GM19023 (cell line): Measurements from ENCODE around the gene COG7.
"Not testable (repeated sequence)": the region's sequence is repeated elsewhere in the genome, so short reads cannot be mapped to it uniquely, and the experiment has no call there.

Source experiments
- ATAC-seq: cut with Tn5 transposase; IDR thresholded peaks from one replicate; pipeline ENCODE4 v1.9.1; 2021; ENCODE audit warnings: mild to moderate bottlenecking, moderate library complexity; ENCODE audit not compliant: unreplicated experiment

COG7 gene

DNA sequence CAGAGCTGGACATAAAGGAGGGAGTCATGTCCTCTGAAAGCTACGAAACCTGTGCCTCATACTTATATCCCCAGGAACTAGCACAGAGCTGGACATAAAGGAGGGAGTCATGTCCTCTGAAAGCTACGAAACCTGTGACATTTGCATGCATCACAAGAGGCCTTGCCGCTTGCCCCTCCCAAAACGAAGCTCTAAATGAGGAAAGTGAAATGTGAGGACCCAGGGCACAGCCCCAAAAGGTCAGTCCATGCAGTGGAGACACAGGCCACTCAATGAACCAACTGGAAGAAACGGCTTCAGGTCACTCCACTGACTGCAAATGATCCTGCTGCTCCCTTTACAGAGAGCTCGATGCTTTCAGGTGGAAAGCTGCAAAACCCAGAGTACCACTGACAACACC lies 38.3 kb downstream of the COG7 start:
- no peak for ATAC-seq

DNA sequence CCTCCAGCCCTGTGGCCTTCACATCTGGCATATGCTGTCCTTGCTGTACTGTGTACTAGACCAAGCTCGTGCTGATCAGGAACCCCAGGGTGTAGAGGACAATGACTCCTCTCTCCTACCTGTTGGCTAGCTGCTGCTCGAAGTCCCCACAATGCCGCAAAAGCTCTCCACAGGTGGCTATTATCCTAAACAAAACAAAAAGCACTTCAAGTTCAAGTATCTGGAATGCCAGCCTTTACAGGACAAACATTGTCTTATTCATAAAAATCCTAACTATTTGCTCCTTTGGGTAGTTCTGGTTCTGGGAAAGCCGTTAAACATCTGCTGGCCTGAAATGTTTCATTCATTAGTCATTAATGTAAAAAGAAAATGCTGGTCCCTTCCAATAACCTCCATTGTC lies 42.8 kb downstream of the COG7 start:
- no peak for ATAC-seq

DNA sequence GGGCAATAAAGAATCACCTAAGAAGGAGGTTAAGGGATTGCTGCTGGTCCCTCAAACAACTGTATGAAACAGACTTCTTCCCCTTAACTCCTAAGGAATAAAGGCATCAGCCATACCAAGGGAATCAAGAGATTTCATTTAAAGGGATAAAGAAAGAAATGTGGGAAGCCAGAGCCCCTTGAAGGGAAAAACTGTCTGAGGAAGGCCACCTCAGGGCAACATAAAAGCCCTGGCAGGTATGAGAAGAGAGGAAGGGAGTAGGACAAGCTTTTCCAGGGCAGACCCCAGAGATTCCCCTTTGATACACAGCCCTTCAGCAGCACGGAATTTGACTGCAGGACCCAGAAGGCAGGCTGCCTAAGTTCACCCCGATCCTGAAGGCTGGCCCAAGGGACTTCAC lies 43.5 kb downstream of the COG7 start:
- ATAC-seq: no peak

DNA sequence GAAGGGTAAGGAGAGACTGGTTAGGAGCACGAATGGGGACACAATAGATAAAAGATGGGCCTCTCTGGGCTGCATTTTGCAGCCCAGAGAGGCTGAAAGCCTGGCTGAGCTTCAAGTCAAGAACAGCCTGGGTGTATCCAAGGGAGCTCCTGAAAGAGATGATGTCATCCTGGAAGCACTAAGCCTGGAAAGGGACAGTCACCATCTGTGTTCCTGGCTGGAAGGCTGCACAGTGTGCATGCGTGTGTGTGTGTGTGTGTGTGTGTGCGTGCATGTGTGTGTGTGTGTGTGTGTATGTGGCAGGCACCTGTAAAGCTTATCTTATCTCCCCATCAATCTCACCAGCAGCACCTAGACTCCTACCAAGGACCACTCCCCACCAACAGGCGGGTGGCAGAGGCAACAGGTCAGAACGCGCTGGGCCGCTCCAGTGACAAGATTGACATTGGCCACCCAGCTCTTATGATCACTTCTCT lies 44.1 kb downstream of the COG7 start:
- ATAC-seq: no peak

DNA sequence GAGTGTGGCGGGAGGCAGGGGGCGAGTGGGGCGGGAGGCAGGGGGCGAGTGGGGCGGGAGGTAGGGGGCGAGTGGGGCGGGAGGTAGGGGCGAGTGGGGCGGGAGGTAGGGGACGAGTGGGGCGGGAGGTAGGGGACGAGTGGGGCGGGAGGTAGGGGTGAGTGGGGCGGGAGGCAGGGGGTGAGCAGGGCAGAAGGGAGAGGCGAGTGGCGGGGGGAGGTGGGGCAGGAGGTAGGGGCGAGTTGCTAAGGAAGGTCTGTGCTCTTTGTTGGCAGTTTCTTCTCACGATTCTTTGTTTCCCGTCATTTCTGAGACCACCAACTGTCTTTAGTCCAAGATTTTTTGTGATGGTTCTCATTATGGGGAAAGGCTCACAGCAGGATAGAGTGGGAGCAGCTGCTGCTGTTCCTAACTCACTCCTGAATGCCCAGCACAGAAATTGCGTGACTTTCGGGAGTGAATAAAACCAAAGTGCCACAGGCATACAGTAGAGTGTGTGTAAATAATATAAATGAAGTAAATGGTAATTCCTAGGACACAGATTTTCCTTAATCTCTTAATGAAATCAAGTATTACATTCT lies 44.7 kb downstream of the COG7 start:
- no peak for ATAC-seq

DNA sequence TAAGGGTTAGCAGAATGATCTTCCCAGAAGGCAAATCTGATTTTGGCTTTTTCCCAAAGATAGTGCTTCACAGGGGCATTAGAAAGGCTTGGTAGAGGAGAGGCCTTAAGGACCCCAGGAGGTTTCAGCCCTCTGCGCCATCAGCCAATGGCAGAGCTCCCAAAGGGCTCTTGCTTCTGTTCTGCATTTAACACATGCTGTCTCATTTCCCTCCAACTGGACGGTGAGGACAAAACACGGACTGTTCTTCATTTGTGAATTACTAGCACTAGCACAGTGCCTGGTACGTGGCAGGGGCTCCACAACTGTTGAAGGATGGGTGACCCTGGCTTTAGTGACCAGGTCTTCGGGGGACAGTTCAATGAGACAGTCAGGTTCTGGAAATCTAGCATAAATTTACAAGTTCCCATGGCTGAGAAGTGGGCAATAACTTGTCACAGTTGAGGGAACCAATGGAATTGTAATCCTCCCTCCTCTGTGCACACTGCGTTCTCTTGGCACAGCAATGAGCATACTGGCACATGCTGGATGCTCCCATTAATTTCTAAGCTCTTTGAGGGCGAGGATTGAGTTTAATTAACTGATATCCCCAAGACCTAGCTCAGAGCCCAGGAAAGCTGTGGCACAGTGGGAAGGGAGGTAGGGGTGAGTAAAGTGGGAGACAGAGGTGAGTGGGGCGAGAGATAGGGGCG lies 45.4 kb downstream of the COG7 start:
- ATAC-seq: no peak

DNA sequence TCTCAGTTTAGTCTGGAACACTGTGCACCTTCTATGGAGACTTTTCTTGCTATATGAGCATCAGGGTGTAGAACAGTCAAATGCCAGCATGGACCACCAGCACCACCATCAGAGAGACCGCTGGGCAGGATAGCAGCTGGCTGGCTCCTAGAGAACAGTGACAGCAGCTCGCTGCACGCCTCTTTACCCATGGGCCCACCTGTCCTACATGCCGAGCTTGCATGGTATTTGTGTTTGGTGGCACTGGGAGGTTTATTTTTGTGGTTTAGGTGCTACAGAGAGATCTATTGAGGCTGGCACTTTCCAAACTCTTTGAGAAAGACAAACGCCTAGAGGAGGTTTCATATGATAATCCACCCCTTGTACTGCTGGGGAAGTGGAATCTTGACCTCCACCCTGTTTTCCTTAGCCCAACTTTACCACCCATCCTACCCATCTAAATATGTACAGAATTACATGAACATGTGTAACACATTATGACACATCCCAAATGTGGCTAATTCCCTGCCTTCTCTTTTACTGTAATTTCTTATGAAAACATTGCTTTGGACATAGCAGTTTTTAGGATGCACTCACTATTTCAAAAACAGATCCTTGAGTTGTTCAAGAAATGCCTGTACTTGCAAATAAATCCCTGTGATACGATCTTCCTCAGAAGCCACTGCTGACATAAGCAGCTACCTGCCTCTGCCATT lies 46.3 kb downstream of the COG7 start:
- ATAC-seq: no peak

DNA sequence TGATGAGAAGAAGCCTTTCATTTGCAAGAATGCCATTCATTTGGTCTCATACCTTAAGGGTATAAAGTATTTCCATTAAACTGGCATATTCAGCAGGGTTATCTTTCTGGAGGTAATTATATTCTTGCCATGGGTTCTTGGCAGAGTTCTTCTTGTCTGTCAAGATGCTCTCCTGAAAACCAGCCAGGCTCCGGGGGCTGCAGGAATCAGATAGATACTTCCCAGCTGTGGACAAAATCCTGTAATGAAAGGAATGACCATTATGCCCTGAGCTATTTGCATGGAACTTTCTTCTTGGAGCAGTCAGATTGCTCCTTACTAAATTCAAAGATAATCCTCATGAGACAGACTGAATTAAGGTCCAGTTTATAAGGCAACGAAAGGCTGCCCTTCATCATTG lies 47.0 kb downstream of the COG7 start:
- no peak for ATAC-seq

DNA sequence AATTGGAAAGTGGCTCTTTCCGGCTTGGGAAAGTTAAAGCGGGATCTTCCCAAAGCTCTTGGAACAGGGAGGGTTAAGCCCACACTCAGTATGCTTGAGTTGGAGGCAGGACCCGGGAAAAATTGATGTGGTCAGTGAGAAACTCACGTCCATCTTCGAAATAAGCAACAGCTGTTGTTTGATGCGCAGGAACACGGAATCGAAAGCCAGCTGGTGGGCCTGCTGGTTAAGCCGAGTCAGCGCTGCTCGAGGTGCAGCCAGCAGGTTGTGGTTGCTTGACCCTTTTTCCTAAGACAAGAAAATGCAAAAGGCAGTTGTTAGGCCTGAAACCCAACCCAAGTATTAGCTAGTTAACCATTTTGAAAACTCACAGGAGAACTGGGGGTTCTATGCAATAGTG lies 49.4 kb downstream of the COG7 start:
- no peak for ATAC-seq

DNA sequence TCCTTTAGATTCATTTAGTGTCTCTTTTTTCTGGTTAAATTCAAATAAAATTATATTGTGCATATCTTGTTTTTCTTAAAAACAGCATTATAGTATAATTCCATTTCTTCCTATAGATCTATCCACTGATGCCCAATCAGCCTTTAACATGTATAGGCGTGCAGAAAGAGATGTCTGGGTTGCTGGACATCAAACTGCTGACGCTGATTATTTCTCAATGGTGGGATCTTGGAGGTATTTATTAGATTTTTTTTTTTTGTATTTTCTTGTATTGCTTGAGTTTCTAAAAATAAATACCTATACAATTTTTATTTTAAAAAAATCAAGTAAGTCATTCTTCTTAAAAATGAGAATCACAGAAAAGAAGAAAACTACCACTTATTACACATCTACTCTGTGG lies 50.9 kb downstream of the COG7 start:
- no peak for ATAC-seq

DNA sequence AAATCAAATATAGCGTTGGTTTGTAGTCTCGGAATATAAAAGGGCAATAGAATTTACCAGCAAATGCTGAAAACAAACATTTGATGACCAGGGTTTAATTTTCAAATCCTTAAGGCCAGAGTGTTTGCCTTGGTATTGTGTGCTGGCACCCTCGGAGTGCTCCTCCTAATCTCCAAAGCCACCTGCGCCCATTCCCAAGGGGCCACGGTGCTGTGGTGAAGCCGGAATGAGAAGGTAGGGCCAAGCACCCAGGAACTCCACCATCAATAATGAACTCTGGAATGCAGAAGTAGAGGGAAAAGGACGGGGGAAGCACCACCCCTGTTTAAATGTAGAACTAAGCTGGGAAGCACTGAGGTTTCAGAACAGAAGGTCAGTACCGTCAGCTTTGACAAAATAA lies 51.9 kb downstream of the COG7 start:
- no peak for ATAC-seq

DNA sequence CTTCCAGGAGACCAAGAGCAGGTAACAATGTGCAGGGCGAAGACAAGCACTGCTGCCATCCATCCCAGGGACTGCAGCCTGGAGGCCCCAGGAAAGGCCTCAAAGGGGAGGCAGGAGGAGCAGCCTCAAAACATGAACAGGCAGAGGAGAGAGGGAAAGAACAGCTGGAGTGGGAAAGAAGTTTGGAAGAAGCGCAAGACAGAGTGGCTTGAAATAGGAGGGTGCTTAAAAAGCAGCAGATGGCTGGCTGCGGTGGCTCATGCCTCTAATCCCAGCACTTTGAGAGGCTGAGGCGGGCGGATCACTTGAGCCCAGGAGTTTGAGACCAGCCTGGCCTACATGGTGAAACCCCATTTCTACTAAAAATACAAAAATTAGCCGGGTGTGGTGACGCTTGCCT lies 52.5 kb downstream of the COG7 start:
- not testable (repeated sequence) for ATAC-seq

DNA sequence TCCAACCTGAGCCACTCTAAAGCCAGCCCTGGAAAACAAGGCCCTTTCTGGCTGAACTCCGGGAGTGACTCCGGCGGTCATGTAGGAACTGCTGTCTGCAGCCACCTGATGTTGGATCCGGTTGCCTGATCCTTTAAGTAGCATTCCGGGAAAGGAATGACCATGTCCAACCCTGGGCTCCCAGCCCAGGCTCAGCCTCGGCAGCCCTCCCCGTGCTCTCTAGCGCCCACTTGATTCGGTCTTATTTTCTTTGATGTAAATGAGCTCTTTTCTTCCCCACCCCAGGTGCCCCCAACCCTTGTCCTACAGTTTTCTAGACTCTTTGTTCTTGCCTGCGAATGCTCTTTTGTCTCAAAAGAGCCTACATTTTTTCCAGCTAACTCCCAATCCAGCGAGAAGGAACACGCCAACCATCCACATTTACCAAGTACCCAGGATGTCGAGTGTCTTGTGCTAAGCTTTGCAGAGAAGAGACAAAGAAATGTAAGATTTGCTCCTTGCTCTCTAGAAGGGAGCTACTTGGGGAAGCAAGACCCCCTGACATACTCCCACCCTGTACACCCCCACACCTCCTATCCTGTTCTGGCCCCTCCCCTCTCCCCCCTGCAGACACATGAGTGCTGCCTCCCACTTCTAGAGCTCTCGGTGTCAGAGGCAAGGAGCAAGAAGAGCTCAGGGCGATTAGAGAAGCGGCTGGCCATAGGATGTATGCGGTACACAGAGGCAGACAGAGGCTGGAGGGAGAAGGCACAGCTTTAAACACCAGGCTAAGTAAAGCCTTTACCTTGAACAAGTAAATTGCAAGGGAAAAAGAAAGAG lies 53.8 kb downstream of the COG7 start:
- no peak for ATAC-seq

DNA sequence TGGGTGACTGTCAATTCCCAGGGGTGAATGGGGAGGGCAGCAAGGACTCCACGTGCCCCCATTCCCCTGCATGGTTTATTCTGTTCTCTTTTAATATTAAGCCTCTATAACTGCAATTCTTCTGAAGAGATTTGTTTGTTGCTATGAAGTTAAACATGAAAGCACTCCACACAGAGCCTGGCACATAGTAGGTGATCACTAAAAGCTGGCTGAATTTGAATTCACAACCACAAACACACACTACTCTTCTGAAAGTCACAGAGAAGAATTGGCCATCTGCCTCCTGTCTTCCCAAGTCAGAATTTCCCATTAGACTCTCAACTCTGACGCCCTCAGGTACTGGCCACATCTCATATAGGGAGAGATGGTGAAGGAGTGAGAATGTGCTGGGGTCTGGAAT lies 55.5 kb downstream of the COG7 start:
- ATAC-seq: no peak

DNA sequence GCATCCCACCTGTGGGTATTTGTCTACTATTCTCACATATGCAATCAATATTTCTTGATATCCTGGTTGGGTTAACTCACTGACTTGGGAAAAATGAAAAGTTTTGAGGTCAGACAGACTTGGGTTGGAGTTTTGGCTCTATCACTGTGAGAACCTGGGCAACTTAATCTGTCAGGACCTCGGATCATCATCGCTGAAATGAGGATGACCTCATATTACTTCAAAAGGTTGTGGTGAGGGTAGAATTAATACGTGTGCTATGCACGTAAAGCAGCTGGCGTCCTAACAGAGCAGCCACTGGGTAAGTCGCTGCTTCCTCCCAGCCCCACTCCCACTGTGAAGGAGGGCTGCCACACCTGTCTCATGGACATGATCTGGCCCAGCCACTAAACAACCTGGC lies 57.3 kb downstream of the COG7 start:
- no peak for ATAC-seq

DNA sequence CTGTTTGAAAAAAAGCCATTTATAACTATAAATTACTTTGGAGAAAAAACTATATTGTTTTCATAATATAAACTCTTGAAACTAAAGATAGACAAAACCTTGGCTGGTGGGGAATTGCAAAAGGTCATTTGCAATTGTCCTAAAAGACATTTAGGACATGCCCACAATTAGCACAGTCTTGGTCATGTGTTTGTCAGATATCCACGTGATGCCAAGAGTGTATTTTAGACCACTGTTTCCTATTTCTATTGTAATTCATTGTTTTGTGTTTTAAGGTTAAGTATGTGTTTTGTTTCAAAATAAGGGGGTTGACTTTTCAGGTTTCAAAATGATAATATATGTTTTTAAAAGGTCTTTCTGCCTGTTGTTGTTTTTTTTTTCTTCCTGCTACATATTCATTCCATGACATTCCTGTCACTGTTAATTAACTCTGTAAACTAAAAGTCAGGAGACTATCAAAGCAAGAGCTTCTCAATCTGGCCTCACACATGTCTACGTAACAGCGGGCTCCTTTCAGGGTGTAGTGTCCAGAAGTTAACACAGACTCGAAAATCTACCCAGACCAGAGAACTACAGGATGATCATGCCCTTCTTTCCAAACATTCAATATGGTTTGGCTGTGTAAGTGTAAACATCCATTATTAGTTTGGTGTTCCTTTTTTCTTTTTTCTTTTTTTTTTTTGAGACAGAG lies 58.7 kb downstream of the COG7 start:
- ATAC-seq: no peak

DNA sequence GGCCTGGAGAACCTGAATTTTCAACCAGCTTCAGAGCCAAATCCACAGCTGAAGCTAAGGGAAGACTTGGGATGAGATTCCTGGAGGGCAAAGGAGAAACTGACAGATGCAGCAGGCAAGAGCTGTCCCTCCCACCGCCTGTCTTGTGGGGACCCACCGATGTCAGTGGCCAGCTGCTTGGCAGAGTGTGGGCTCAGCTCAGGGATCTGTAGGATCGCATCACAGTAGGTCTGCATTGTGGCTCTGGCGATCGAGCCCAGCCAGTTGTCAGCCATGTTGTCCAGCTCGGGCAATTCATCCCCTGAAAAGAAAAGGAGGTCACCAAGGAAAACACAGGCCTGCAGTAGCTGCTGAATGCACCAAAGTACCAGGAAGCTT lies 60.8 kb downstream of the COG7 start:
- no peak for ATAC-seq

DNA sequence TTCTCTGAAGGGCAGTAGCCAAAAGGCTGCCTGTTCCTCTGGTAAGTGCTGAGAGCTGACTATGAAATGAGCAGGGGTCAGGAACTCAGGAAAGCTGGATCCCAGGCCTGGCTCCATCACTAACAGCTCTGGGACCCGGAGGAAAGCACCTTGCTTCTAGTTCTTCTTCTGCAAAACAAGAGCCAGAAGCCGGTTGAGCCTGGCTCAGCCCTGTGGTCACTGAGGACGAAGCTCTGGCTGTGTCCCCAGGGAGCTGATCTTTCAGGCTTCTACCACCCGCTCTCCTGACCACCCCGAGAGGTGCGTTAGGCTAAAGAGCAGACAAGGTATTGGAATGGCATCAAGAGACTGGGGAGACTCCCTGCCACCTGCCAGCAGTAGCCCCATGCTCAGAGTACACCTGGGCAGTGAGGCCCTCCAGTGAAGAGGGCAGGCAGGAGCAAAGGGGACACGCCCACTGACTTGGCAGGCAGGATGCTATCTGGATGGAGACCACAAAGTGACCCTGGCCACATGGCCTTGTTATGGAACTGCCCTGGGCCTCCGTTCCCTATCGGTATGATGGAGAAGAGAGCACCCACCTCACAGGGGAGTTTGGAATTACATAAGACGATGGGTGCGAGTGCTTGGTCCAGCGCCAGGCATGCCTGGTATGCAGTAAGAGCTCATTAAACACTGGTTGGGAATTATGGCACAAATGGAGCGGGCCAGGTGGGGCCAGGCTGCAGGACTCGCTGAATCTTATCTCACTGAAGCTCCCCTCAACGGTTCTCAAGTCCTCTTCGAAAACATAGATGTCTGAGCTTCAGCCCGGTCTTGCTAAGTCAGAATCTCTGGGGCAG lies 61.4 kb downstream of the COG7 start:
- ATAC-seq: no peak

DNA sequence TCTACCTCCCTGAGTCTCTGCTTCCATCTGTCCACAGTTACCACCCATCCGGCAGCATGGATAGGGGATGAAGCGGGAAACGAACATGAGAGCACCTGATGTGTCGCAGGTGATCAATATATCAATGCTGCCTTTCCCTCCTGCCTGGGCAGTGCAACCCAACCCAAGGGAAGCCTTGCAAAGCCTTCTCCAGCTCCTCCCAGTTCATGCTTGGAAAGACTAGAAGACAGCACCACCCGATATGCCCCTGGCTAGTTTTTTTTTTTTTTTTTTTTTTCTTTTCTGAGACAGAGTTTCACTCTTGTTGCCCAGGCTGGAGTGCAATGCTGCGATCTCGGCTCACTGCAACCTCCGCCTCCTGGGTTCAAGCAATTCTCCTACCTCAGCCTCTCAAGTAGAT lies 63.1 kb downstream of the COG7 start:
- ATAC-seq: not testable (repeated sequence)

DNA sequence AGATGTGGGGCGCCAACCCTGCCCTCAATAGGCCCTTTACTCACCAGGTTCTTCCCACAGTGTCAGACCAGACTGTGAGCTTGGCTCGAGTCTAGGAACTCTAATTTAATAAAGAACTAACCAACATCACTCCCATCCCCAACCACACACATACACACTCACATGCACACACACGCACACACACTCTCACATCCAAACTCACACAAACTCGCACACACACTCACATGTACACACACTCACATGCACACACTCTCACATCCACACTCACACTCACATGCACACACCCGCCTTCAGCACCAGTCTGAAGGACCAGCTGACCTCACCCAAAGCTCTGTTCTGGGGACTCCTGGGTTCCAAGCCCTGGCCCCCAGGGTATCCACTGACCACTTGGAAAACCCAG lies 63.8 kb downstream of the COG7 start:
- ATAC-seq: no peak
